Loucy (cell line): ENCODE measurements around the gene BABAM2.

ENCODE experiments used
- H2AFZ ChIP-seq: fragments of 200-600 bp; sonication (generic); 2 replicates; pipeline ENCODE4 v1.6.0; 2016; ENCODE audit warnings: antibody characterized with exemption, mild to moderate bottlenecking, low read length, moderate library complexity
- H3F3A ChIP-seq: fragments of 200-600 bp; 2 replicates; pipeline ENCODE4 v1.6.0; 2016; ENCODE audit warnings: antibody characterized with exemption, low read depth, mild to moderate bottlenecking
- H3K27me3 ChIP-seq: fragments of 200-600 bp; sonication (generic); 2 replicates; pipeline ENCODE4 v1.6.1; 2014; ENCODE audit warnings: low read length, mild to moderate bottlenecking; ENCODE audit not compliant: insufficient read depth, poor library complexity, severe bottlenecking
- H3K36me3 ChIP-seq: fragments of 200-600 bp; sonication (generic); 2 replicates; pipeline ENCODE4 v1.6.1; 2016; ENCODE audit warnings: low read length; ENCODE audit not compliant: insufficient read depth
- H3K4me1 ChIP-seq: fragments of 200-600 bp; sonication (generic); 2 replicates; pipeline ENCODE4 v1.5.1; 2014; ENCODE audit warnings: low read length, mild to moderate bottlenecking; ENCODE audit not compliant: insufficient read depth, poor library complexity, severe bottlenecking
- H3K4me2 ChIP-seq: fragments of 200-600 bp; sonication (generic); 2 replicates; pipeline ENCODE4 v1.6.0; 2014; ENCODE audit warnings: antibody characterized with exemption, low read length, low read depth, mild to moderate bottlenecking; ENCODE audit not compliant: poor library complexity, severe bottlenecking
- H3K4me3 ChIP-seq: fragments of 200-600 bp; sonication (generic); 2 replicates; pipeline ENCODE4 v1.5.1; 2014; ENCODE audit warnings: low read length, mild to moderate bottlenecking, mixed read lengths; ENCODE audit not compliant: poor library complexity, severe bottlenecking
- H3K79me2 ChIP-seq: fragments of 200-600 bp; sonication (generic); 2 replicates; pipeline ENCODE4 v1.6.1; 2014; ENCODE audit warnings: low read length; ENCODE audit not compliant: insufficient read depth
- H3K9ac ChIP-seq: fragments of 200-600 bp; sonication (generic); 2 replicates; pipeline ENCODE4 v1.6.0; 2014; ENCODE audit warnings: mild to moderate bottlenecking, low read depth, low read length, moderate library complexity; ENCODE audit not compliant: poor library complexity, severe bottlenecking
- H3K9me2 ChIP-seq: fragments of 200-600 bp; sonication (generic); replicated peaks from 2 replicates; pipeline ENCODE4 v1.6.1; 2016; ENCODE audit warnings: low read depth, low read length, mixed read lengths
- H3K9me3 ChIP-seq: fragments of 200-600 bp; sonication (generic); 2 replicates; pipeline ENCODE4 v1.6.1; 2014; ENCODE audit warnings: mild to moderate bottlenecking, antibody characterized with exemption, low read length, low read depth; ENCODE audit not compliant: insufficient read depth
- H4K20me1 ChIP-seq: fragments of 200-600 bp; sonication (generic); 2 replicates; pipeline ENCODE4 v1.6.0; 2014; ENCODE audit warnings: antibody characterized with exemption, low read length, mild to moderate bottlenecking; ENCODE audit not compliant: insufficient read depth, poor library complexity, severe bottlenecking
- CTCF ChIP-seq: fragments of 200-600 bp; sonication (generic); conservative IDR thresholded peaks from 2 replicates; pipeline ENCODE4 v1.5.1; 2014; ENCODE audit warnings: mild to moderate bottlenecking, antibody characterized with exemption, low read length
- EZH2phosphoT487 ChIP-seq: fragments of 200-600 bp; IDR thresholded peaks from 2 replicates; pipeline ENCODE4 v1.6.1; 2018; ENCODE audit warnings: antibody characterized with exemption, mild to moderate bottlenecking, moderate library complexity, borderline replicate concordance

BABAM2 gene

DNA sequence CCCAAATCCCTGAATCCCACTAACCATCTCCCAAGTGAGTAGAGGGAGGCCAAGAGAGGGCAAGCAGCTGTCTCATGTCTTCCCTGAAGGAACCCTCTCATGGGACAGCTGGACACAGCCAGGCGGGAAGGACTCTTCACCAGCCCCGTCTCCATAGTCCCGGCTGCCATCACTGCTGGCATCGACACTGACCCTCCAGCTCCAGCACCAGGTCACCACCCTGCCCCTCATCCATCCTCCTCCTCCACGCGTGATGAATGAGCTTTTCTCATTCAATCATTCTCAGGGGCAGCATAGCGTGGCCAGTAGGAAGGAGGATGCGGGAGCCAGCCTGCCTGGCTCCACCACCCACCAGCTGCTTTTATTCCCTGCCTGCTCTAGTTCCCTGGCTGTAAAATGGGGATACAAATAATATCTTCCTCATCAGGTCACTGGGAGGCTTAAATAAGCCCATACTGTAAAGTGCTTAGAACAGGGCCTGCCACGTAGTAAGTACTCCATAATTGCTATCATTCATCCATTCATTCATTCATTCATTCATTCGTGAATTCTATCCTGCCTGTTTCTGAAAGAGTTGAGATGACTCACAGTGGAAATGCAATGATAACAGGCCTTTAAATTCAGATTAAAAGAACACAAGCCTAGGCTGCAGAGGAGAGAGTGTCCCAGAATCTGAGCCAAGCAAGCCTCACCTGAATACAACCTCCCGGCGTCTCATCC is 471.6 kb downstream of the BABAM2 start:
- Histone ChIP-seq H3K9me2 (no peaks in the 10 kb centered on the region), H3K27me3 (no peaks in the 10 kb centered on the region), H3K9me3 (no peaks in the 10 kb centered on the region), H3F3A (peaks cover 11% of the 10 kb centered on the region; the same call in 1 of the 2 replicates), H3K79me2 (peaks cover 17% of the 10 kb centered on the region; the same call in 1 of the 2 replicates), H3K4me2 (no peak overlapping the region), H2AFZ (no peak overlapping the region), H3K4me1 (peaks cover 84% of the 10 kb centered on the region), H3K36me3 (no peaks in the 10 kb centered on the region), H3K9ac (no peak overlapping the region), H4K20me1 (no peaks in the 10 kb centered on the region), H3K4me3 (no peak overlapping the region)
- no peak for TF ChIP-seq CTCF
- no peak for TF ChIP-seq EZH2phosphoT487

GRCh38 chr2:28362991-28363521 is 472.5 kb downstream of the BABAM2 start:
- no peaks in the 10 kb centered on the region for H3K36me3 ChIP-seq
- no peaks in the 10 kb centered on the region for H3K27me3 ChIP-seq
- peaks cover 93% of the 10 kb centered on the region for H3K4me1 ChIP-seq
- H2AFZ ChIP-seq, result no peak overlapping the region
- H3K9ac ChIP-seq, result no peak overlapping the region
- H3K79me2 ChIP-seq, result peaks cover 17% of the 10 kb centered on the region; the same call in 1 of the 2 replicates
- H3K4me3 ChIP-seq, result no peak overlapping the region
- no peaks in the 10 kb centered on the region for H3K9me2 ChIP-seq
- H3K4me2 ChIP-seq, result no peak overlapping the region
- no peaks in the 10 kb centered on the region for H3K9me3 ChIP-seq
- no peaks in the 10 kb centered on the region for H4K20me1 ChIP-seq
- TF ChIP-seq CTCF (no peak), EZH2phosphoT487 (no peak)
- H3F3A ChIP-seq, result peaks cover 11% of the 10 kb centered on the region; the same call in 1 of the 2 replicates

DNA sequence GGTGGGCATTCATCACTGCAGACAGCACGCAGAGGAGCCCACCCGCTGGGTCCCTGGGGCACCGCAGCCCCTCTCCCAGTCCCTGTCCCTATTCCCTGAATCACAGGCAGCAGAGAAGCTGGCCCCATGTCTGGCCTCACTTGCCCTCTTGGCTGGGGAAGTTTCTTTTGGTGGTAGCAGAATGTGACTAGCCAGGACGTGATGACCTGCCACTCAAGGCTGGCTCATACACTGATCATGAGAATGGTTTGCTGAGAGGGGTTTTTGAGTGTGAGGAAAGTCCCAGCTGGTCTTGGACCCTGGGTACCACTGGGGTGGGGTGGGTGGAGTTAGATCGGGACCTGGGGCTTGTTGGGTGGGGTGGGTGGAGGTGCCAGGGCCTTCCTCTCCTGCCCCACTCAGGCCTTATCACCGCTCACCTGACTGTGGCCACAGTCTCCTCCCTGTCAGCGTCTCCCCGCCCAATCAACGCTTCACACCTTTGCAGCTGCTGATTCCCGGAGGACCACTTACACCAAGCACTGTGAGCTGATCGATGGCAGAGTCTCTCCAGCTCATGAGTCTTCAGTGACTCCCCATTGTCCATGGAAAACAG is 473.3 kb downstream of the BABAM2 start:
- TF ChIP-seq EZH2phosphoT487, result no peak
- TF ChIP-seq CTCF, result no peak
- H3F3A ChIP-seq, result peaks cover 11% of the 10 kb centered on the region; the same call in 1 of the 2 replicates
- peaks cover 94% of the 10 kb centered on the region for H3K4me1 ChIP-seq
- peaks cover 17% of the 10 kb centered on the region; the same call in 1 of the 2 replicates for H3K79me2 ChIP-seq
- H3K27me3 ChIP-seq, result no peaks in the 10 kb centered on the region
- H3K4me3 ChIP-seq, result no peak overlapping the region
- no peaks in the 10 kb centered on the region for H4K20me1 ChIP-seq
- H3K9me2 ChIP-seq, result no peaks in the 10 kb centered on the region
- no peak overlapping the region for H2AFZ ChIP-seq
- no peak overlapping the region for H3K4me2 ChIP-seq
- no peaks in the 10 kb centered on the region for H3K9me3 ChIP-seq
- peak overlapping the region; percentile 78 for H3K9ac ChIP-seq
- no peaks in the 10 kb centered on the region for H3K36me3 ChIP-seq
